Activated CD8-positive, alpha-beta memory T cell treated with anti-CD3 and anti-CD28 coated beads, Interleukin-2, amount 50 U/mL, for 4 hours (primary cell): ENCODE data around the gene ACTR3.

ENCODE experiments used
- DNase-seq: peaks from one replicate; pipeline ENCODE4 v3.0.0-alpha.2; 2020

The ACTR3 gene

GRCh38 chr2:113876503-113877387, 13.1 kb upstream of the ACTR3 start:
- peak; percentile 46 for DNase-seq

- DNase-seq, result no peak
Observed at GRCh38 chr2:113877711-113878598, 11.9 kb upstream of the ACTR3 start.

DNA sequence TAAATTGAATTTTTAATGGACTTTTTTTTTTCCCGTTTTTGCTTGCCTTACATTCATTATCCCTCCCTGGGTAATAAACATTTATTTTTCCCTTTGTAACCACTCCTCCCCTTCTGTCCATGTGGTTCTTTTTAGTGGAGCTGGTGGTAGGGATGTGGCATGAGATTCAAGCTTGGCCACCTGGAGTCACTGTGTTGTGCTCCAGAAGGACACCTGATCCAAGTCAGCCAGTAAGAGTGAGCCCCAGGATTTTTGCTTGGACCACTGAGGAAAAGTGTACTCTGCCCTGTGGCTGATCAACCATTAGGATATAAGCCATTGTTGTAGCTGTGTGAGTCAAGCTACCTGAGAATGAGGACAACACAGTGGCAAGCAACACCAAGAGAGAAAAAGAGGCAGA, 11.1 kb upstream of the ACTR3 start:
- no peak for DNase-seq

DNA sequence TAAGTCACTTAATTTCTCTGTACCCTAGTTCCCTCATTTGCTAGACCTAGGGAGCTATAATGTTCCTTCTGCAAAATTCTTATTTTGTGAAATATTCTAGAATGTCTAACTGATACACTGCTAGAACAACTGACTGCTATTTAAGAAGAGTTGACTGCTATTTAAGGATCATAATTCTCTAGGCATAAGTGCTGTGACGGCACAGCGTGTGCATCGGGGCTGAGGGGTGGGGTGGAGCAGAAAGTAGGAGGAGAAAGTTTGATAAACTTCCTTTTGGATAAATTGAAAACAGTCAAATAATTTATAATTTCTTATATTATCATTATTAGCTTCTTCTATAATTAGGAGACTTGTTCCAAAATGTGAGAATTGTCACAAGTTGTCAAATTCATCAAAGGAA, 10.4 kb upstream of the ACTR3 start:
- DNase-seq, result no peak

DNA sequence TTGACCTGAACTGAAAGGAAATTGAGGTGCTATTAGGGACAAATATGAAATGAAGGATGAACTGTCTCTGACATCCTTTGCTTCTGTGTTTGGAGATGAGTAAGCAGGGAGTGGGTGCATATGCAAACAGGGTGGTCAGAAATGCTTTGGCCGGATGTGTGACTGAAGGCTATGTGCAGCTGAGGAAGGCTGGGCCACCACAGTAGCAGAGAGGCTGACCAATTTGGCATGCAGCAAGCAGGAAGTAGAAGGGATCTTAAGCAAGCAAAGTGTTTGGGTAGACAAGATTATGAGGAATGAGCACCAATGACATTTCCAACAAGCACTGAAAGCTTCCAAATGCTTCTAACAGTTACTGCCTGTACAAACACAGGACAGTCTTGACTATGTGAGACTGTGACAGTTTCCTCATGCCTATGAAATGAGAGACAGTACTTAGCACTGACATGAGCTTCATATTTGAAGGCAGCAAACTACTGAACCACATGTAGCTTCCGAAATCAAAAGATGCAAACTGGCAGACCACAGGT, 3.3 kb upstream of the ACTR3 start:
- DNase-seq, result no peak

- no peak for DNase-seq
Observed at GRCh38 chr2:113887009-113887792, 2.7 kb upstream of the ACTR3 start.

DNA sequence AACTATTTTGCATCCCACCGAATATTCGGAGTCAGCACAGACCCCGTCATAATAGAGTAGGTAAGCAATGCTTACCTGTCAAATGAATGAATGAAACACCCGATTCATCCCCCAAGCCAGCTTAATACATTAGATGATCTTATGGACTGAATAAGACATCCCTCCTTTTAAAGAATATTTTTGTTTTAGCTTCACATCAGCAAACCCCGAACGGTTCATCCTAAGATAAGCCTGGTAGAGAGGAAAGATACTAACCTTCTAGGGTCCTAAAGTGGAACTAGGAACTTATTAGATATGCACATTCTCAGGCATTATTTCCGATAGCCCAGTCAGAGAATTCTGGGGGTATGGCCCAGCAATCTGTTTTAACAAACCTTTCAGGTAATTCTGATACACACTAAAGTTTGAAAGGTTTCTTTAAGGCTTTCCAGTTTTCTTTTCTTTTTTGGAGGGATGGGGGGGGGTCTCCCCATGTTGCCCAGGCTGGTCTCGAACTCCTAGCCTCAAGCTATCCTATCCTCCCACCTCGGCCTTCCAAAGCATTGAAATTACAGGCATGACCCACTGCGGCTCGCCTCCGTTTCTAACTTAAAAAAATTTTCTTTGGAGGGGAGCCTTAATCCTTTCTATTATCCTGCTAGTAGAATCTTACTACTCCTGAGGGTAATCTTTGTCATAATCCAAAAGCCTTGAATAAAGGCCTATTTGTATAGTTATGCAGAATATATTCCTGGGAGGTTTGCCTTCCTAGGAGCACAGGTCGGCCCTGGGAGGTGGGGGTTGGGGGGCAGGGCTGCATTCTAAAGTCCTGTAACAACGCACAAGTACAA, 1.0 kb upstream of the ACTR3 start:
- no peak for DNase-seq

DNA sequence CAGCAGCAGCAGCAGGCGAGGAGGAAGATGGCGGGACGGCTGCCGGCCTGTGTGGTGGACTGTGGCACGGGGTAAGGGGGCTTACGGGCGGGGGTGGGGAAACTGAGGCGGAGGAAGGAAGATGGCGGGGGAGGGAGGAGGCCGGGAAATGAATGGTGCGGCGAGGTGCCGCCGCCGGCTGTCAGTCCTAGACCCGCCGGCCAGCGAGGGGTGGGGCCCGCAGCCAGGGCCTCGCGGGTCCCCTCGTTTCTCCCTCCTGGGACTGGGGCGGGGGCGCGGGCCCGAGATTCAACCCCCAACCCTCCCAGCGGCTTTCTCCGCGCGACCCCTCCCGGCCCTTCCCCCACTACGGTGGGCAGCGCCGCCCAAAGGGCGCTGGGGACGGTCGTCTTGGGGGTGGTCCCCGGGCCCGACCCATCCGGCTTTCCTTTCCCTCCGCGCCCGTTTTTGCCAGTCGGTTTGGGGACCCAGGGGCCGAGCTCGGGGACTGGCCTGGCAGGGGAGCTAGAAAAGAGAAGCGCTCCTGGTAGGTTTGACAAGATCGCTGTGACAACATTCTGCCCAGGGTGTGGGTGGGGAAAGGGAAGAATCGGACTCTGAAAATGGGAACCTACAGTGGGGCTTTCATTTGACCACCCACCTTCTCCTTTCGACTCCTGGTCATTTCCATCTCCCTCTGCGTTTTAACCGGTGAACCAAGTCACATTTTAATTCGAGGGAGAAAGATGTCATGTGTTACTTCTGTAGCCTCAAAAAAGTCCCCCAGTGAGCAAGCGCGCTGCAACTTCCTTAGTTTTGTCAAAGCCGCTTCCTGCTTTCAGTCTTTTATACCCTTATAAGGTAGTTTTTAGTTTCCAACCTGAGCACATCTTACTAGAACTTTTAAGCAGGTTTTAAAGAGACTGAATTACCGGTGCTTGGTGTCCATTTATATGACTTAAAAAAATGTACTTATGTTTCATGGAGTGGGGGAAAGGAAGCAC, 655 bp downstream of the ACTR3 start:
- peak; percentile 68 for DNase-seq

- no peak for DNase-seq
Observed at GRCh38 chr2:113891265-113891959, 1.5 kb downstream of the ACTR3 start.

DNA sequence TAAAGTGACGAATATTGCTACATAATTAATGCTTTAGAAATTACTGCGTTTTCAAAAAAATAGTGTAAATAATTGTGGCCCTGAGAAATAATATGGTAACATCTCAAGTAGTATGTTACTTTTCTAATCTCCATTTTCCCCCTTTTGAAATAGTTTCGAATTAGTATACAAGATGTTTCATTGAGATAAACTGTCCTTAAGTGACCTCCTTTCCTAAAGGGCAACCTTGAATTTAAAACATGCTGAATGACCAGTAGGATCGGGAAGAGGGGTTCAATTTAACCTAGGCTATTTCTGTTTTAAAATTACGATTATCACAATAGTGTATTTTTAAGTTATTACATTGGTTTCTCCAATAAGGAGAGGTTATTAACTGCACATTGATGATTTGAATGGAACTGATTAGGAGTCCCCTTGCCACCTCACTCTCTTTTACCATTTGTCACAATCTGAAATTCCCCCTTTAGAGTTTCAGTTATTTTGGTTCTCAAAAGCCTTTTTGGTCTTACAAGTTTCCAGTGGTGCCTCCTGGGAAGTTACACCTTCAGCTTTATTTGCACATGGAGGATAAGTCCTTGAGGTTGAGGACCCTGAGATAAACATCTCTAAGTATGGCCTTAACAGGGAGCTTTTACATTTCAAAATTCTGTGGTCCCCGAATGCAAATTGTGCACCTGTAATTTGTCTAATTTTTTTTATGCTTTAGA, 2.3 kb downstream of the ACTR3 start:
- DNase-seq, result no peak

- no peak for DNase-seq
Observed at GRCh38 chr2:113894156-113894743, 4.4 kb downstream of the ACTR3 start.

GRCh38 chr2:113895301-113895700, 5.4 kb downstream of the ACTR3 start:
- no peak for DNase-seq

DNA sequence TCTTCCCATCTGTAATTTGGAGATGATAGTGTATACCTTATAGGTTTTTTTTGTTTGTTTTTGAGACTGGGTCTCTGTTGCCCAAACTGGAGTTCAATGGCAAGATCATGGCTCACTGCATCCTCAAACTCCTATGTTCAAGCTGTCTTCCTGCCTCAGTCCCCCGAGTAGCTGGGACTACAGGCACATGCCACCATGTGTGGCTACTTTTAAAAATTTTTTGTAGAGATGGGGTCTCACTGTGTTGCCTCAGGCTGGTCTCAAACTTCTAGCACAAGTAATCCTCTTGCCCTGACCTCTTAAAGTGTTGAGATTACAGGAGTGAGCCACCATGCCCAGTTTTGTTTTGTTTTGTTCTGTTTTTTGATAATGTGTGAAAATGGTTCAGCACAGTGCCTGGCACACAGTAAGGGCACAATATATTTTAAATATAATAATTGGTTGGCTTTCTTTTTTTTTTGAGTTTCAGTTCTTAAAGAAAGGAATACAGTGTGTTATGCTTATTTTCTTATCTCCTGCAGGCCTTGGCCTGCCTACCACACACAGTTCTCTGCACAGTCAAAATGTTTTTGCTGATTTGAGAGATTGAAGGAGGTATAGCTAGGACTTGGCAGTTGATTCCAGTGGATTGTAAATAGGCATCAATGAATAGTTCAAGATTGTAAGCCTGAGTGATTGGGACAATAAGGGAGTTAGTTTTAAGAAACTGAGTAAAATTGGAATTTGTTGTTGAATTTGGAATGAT, 6.1 kb downstream of the ACTR3 start:
- DNase-seq, result no peak

- no peak for DNase-seq
Observed at GRCh38 chr2:113896791-113897190, 6.9 kb downstream of the ACTR3 start.

GRCh38 chr2:113898081-113898480, 8.2 kb downstream of the ACTR3 start:
- no peak for DNase-seq

DNA sequence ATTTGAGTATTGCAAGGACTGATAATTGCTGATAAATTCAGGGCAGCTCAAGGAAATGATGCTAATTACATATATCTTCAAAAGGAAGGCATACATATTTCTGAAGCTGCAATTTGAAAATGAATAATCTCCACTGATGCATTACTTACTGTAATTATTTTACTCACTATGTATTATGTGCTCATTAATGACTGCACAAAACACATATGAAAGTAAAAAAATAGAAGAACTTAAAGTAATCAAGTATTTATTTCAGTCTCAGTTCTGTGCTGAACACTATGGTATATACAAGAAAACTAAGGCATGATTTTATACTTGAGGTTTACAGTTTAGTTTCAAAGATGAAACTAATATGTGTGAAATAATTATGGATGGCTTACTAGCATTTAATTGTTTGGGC, 9.3 kb downstream of the ACTR3 start:
- DNase-seq, result no peak

- no peak for DNase-seq
Observed at GRCh38 chr2:113901943-113902342, 12.1 kb downstream of the ACTR3 start.

DNA sequence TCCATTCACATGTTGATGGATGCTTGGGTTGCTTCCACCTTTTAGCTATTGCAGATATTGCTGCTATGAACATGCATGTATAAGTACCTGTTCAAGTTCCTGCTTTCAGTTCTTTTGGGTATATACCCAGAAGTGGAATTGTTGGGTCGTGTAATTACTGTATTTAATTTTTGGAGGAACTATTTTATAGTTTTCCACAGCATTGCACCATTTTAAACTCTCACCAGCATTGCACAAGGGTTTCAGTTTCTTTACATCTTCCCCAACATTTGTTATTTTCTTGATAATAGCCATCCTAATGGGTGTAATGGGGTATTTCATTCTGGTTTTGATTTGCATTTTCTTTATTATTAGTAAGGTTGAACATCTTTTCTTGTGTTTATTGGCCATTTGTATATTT, 16.0 kb downstream of the ACTR3 start:
- DNase-seq, result no peak
